ENCODE data around the gene VRTN.
"Not testable (repeated sequence)": the region's sequence is repeated elsewhere in the genome, so short reads cannot be mapped to it uniquely, and the experiment has no call there.

VRTN gene

GRCh38 chr14:74389980-74390379, 41.7 kb downstream of the VRTN start:
- H2BK120ac ChIP-seq (ENCODE audit: low read depth, low read length): no peak overlapping the region
- H2BK15ac ChIP-seq (replicated peaks; ENCODE audit: low read depth): no peak overlapping the region
- no peak overlapping the region for H2AK5ac ChIP-seq (ENCODE audit: low read length)
- H2BK5ac ChIP-seq (ENCODE audit: low read length): no peak overlapping the region
- H3K4me1 ChIP-seq (ENCODE audit: control insufficient read depth, low read depth, low read length): peaks cover 5% of the 10 kb centered on the region
- H3K9ac ChIP-seq (ENCODE audit: low read length): no peak overlapping the region
- H3K4ac ChIP-seq (ENCODE audit: low read depth, low read length): no peak overlapping the region
- no peak overlapping the region for H3K27ac ChIP-seq (ENCODE audit: low read depth, low read length)
- H3K79me1 ChIP-seq (ENCODE audit: low read length): no peaks in the 10 kb centered on the region
- no peaks in the 10 kb centered on the region for H3K36me3 ChIP-seq (ENCODE audit: control insufficient read depth, insufficient read depth, low read length)
- DNase-seq: no peak
- H3K27me3 ChIP-seq (ENCODE audit: insufficient read depth, low read length, poor library complexity): no peaks in the 10 kb centered on the region
- H3K23ac ChIP-seq (ENCODE audit: low read length): no peak overlapping the region
- no peak overlapping the region for H3K56ac ChIP-seq (ENCODE audit: low read length)
- no peak overlapping the region for H4K5ac ChIP-seq (ENCODE audit: low read length)
- no peaks in the 10 kb centered on the region for H3K79me2 ChIP-seq (ENCODE audit: control insufficient read depth, insufficient read depth, low read length)
- H3K4me2 ChIP-seq (ENCODE audit: low read length): no peak overlapping the region
- H3K18ac ChIP-seq (ENCODE audit: low read length): no peak overlapping the region
- no peak overlapping the region for H4K8ac ChIP-seq (ENCODE audit: low read depth, low read length)
- H3K4me3 ChIP-seq (ENCODE audit: low read length): no peak overlapping the region
- WGBS (ENCODE audit: extremely low coverage, insufficient coverage, low lambda C conversion rate): no CpG with 5 or more reads among the region's 7 CpGs

DNA sequence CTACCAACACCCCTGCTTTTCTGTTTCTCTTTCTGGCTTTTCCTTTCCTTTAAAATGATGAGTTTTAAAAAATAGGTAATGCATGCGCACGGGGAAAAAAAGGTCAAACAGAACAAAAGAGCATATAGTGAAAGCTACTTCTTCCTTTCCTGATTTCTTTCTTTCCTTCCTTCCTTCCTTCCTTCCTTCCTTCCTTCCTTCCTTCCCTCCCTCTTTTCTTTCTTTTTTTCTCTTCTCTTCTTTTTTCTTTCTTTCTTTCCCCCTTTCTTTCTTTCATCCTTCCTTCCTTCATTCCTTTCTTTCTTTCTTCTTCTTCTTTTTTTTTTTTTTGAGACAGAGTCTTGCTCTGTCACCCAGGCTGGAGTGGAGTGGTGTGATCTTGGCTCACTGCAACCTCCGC, 42.2 kb downstream of the VRTN start:
- not testable (repeated sequence) for H3K27ac ChIP-seq (ENCODE audit: low read depth, low read length); H3K56ac ChIP-seq (ENCODE audit: low read length); H2AK5ac ChIP-seq (ENCODE audit: low read length); H3K27me3 ChIP-seq (ENCODE audit: insufficient read depth, low read length, poor library complexity); H2BK120ac ChIP-seq (ENCODE audit: low read depth, low read length); H3K4me3 ChIP-seq (ENCODE audit: low read length); H3K4me2 ChIP-seq (ENCODE audit: low read length); H3K79me1 ChIP-seq (ENCODE audit: low read length); H3K18ac ChIP-seq (ENCODE audit: low read length); DNase-seq; H3K9ac ChIP-seq (ENCODE audit: low read length); H2BK15ac ChIP-seq (replicated peaks; ENCODE audit: low read depth); H3K23ac ChIP-seq (ENCODE audit: low read length); H3K79me2 ChIP-seq (ENCODE audit: control insufficient read depth, insufficient read depth, low read length); H4K8ac ChIP-seq (ENCODE audit: low read depth, low read length); H3K4ac ChIP-seq (ENCODE audit: low read depth, low read length); H2BK5ac ChIP-seq (ENCODE audit: low read length); H4K5ac ChIP-seq (ENCODE audit: low read length); H3K4me1 ChIP-seq (ENCODE audit: control insufficient read depth, low read depth, low read length); H3K36me3 ChIP-seq (ENCODE audit: control insufficient read depth, insufficient read depth, low read length)
- WGBS (ENCODE audit: extremely low coverage, insufficient coverage, low lambda C conversion rate): no CpG with 5 or more reads among the region's 3 CpGs

DNA sequence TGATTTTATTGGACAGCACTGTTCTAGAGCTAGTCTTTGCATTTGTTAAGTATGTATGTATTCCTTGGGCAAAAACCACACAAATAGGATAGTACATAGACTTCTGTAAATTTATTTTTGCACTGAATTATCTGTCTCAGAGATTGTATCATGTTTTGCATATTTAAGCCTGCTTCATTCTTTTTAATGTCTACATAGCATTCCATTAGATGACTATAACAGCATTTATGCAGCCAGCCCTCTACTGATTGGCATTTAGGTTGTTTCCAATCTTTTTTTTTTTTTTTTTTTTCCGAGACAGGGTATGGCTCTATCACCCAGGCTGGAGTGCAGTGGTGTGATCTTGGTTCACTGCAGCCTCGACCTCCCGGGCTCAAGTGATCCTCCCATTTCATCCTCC, 43.2 kb downstream of the VRTN start:
- no peaks in the 10 kb centered on the region for H3K79me1 ChIP-seq (ENCODE audit: low read length)
- H3K4me2 ChIP-seq (ENCODE audit: low read length): no peak overlapping the region
- H3K27ac ChIP-seq (ENCODE audit: low read depth, low read length): no peak overlapping the region
- no peak overlapping the region for H2BK15ac ChIP-seq (replicated peaks; ENCODE audit: low read depth)
- no peak overlapping the region for H3K9ac ChIP-seq (ENCODE audit: low read length)
- H3K23ac ChIP-seq (ENCODE audit: low read length): no peak overlapping the region
- H3K4me1 ChIP-seq (ENCODE audit: control insufficient read depth, low read depth, low read length): peaks cover 11% of the 10 kb centered on the region
- no peak overlapping the region for H3K4me3 ChIP-seq (ENCODE audit: low read length)
- H2AK5ac ChIP-seq (ENCODE audit: low read length): no peak overlapping the region
- no peak overlapping the region for H4K5ac ChIP-seq (ENCODE audit: low read length)
- DNase-seq: no peak
- WGBS (ENCODE audit: extremely low coverage, insufficient coverage, low lambda C conversion rate): no CpG with 5 or more reads among the region's 3 CpGs
- no peaks in the 10 kb centered on the region for H3K27me3 ChIP-seq (ENCODE audit: insufficient read depth, low read length, poor library complexity)
- no peak overlapping the region for H3K18ac ChIP-seq (ENCODE audit: low read length)
- no peak overlapping the region for H2BK120ac ChIP-seq (ENCODE audit: low read depth, low read length)
- H3K36me3 ChIP-seq (ENCODE audit: control insufficient read depth, insufficient read depth, low read length): no peaks in the 10 kb centered on the region
- no peak overlapping the region for H4K8ac ChIP-seq (ENCODE audit: low read depth, low read length)
- H2BK5ac ChIP-seq (ENCODE audit: low read length): no peak overlapping the region
- no peaks in the 10 kb centered on the region for H3K79me2 ChIP-seq (ENCODE audit: control insufficient read depth, insufficient read depth, low read length)
- no peak overlapping the region for H3K4ac ChIP-seq (ENCODE audit: low read depth, low read length)
- H3K56ac ChIP-seq (ENCODE audit: low read length): no peak overlapping the region

DNA sequence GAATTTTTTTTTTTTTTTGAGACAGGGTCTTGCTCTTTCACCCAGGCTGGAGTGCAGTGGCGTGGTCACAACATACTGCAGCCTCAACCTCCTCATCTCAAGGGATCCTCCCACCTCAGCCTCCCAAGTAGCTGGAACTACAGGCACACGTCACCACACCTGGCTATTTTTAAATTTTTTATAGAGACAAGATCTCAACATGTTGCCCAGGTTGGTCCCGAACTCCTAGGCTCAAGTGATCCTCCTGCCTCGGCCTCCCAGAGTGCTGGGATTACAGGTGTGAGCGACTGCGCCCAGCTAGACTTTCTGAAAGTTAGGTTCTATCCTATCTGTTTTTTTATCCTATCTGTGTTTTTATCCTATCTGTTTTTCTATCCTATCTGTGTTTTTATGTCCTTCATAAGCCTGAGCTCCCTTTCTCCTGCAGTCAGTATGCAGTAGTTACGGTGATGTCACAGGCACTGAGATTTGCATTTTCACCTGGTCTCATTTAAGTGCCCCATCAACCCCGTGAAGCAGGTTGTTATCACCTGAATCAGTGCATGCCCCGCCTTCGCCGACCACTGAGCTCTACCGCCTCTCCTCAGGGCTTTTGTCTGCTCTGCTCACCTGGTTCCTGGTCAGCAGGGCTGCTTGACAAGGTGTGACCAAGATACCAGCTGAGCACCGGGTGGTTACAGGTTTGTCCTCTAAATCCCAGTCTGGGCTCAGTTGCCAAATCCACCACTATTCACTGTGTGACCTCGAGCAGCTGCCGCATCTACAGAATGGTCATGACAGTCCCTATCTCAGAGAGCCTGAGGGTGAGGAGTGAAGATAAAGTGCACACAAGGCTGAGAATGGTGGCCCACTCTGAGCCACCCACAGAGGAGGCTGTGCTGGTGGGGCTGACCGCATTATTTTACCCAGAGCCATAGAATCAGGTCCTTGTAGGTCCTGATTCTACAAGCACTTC, 44.6 kb downstream of the VRTN start:
- no peak overlapping the region for H4K8ac ChIP-seq (ENCODE audit: low read depth, low read length)
- no peak overlapping the region for H3K27ac ChIP-seq (ENCODE audit: low read depth, low read length)
- peak; percentile 55 for DNase-seq
- peak overlapping the region; percentile 22 for H3K56ac ChIP-seq (ENCODE audit: low read length)
- no peak overlapping the region for H3K9ac ChIP-seq (ENCODE audit: low read length)
- H3K79me2 ChIP-seq (ENCODE audit: control insufficient read depth, insufficient read depth, low read length): no peaks in the 10 kb centered on the region
- H3K4me3 ChIP-seq (ENCODE audit: low read length): no peak overlapping the region
- no peak overlapping the region for H2BK120ac ChIP-seq (ENCODE audit: low read depth, low read length)
- H2AK5ac ChIP-seq (ENCODE audit: low read length): no peak overlapping the region
- no peak overlapping the region for H3K18ac ChIP-seq (ENCODE audit: low read length)
- no peak overlapping the region for H2BK15ac ChIP-seq (replicated peaks; ENCODE audit: low read depth)
- no peaks in the 10 kb centered on the region for H3K36me3 ChIP-seq (ENCODE audit: control insufficient read depth, insufficient read depth, low read length)
- peaks cover 14% of the 10 kb centered on the region for H3K4me1 ChIP-seq (ENCODE audit: control insufficient read depth, low read depth, low read length)
- no peak overlapping the region for H3K4me2 ChIP-seq (ENCODE audit: low read length)
- no peaks in the 10 kb centered on the region for H3K79me1 ChIP-seq (ENCODE audit: low read length)
- no peaks in the 10 kb centered on the region for H3K27me3 ChIP-seq (ENCODE audit: insufficient read depth, low read length, poor library complexity)
- no CpG with 5 or more reads among the region's 16 CpGs for WGBS (ENCODE audit: extremely low coverage, insufficient coverage, low lambda C conversion rate)
- no peak overlapping the region for H4K5ac ChIP-seq (ENCODE audit: low read length)
- H2BK5ac ChIP-seq (ENCODE audit: low read length): no peak overlapping the region
- no peak overlapping the region for H3K4ac ChIP-seq (ENCODE audit: low read depth, low read length)
- no peak overlapping the region for H3K23ac ChIP-seq (ENCODE audit: low read length)

DNA sequence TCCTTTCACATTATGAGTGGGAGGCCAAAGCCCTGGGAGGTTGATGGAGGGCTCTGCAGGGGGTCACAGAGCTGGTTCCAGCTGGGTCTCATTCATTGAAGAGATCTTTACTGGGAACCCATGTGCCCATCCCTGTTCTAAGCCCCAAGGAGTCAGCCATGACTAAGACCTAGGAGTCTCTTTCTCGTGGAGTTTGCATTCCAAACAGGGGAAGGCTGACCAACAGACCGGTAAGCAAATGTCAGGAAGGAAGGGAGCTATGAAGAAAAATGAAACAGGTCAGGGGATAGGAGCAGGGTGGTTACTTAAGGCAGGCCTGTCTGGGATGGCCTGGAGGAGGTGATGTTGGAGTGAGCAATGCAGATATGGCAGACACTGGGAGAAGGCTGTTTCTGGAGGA, 46.3 kb downstream of the VRTN start:
- WGBS (ENCODE audit: extremely low coverage, insufficient coverage, low lambda C conversion rate): no CpG with 5 or more reads among the region's 2 CpGs
- Histone ChIP-seq H3K9ac (ENCODE audit: low read length) (no peak overlapping the region), H3K4ac (ENCODE audit: low read depth, low read length) (no peak overlapping the region), H2AK5ac (ENCODE audit: low read length) (no peak overlapping the region), H3K23ac (ENCODE audit: low read length) (no peak overlapping the region), H3K27ac (ENCODE audit: low read depth, low read length) (no peak overlapping the region), H3K27me3 (ENCODE audit: insufficient read depth, low read length, poor library complexity) (no peaks in the 10 kb centered on the region), H4K5ac (ENCODE audit: low read length) (no peak overlapping the region), H2BK15ac (replicated peaks; ENCODE audit: low read depth) (no peak overlapping the region), H4K8ac (ENCODE audit: low read depth, low read length) (no peak overlapping the region), H3K4me1 (ENCODE audit: control insufficient read depth, low read depth, low read length) (peaks cover 16% of the 10 kb centered on the region), H2BK5ac (ENCODE audit: low read length) (no peak overlapping the region), H3K79me2 (ENCODE audit: control insufficient read depth, insufficient read depth, low read length) (no peaks in the 10 kb centered on the region), H3K18ac (ENCODE audit: low read length) (no peak overlapping the region), H3K36me3 (ENCODE audit: control insufficient read depth, insufficient read depth, low read length) (no peaks in the 10 kb centered on the region), H3K79me1 (ENCODE audit: low read length) (no peaks in the 10 kb centered on the region), H2BK120ac (ENCODE audit: low read depth, low read length) (no peak overlapping the region), H3K56ac (ENCODE audit: low read length) (no peak overlapping the region), H3K4me3 (ENCODE audit: low read length) (no peak overlapping the region), H3K4me2 (ENCODE audit: low read length) (no peak overlapping the region)
- DNase-seq: no peak

- no peak overlapping the region for H3K23ac ChIP-seq (ENCODE audit: low read length)
- H2BK5ac ChIP-seq (ENCODE audit: low read length): no peak overlapping the region
- H3K18ac ChIP-seq (ENCODE audit: low read length): no peak overlapping the region
- no CpG with 5 or more reads among the region's 4 CpGs for WGBS (ENCODE audit: extremely low coverage, insufficient coverage, low lambda C conversion rate)
- DNase-seq: no peak
- H3K4ac ChIP-seq (ENCODE audit: low read depth, low read length): no peak overlapping the region
- H2AK5ac ChIP-seq (ENCODE audit: low read length): no peak overlapping the region
- no peak overlapping the region for H3K56ac ChIP-seq (ENCODE audit: low read length)
- H3K4me3 ChIP-seq (ENCODE audit: low read length): no peak overlapping the region
- no peak overlapping the region for H2BK120ac ChIP-seq (ENCODE audit: low read depth, low read length)
- H4K8ac ChIP-seq (ENCODE audit: low read depth, low read length): no peak overlapping the region
- H4K5ac ChIP-seq (ENCODE audit: low read length): no peak overlapping the region
- no peaks in the 10 kb centered on the region for H3K36me3 ChIP-seq (ENCODE audit: control insufficient read depth, insufficient read depth, low read length)
- no peak overlapping the region for H3K27ac ChIP-seq (ENCODE audit: low read depth, low read length)
- no peak overlapping the region for H2BK15ac ChIP-seq (replicated peaks; ENCODE audit: low read depth)
- H3K79me1 ChIP-seq (ENCODE audit: low read length): no peaks in the 10 kb centered on the region
- no peak overlapping the region for H3K9ac ChIP-seq (ENCODE audit: low read length)
- no peak overlapping the region for H3K4me2 ChIP-seq (ENCODE audit: low read length)
- H3K4me1 ChIP-seq (ENCODE audit: control insufficient read depth, low read depth, low read length): peaks cover 19% of the 10 kb centered on the region
- H3K27me3 ChIP-seq (ENCODE audit: insufficient read depth, low read length, poor library complexity): no peaks in the 10 kb centered on the region
- no peaks in the 10 kb centered on the region for H3K79me2 ChIP-seq (ENCODE audit: control insufficient read depth, insufficient read depth, low read length)
These were observed 46.8 kb downstream of the VRTN start for GRCh38 chr14:74395094-74395493.
